ENCODE data around the gene METTL8. TPM values are rescaled to one million over a fixed set of nuclear protein-coding genes. Genes with fewer than 3 reads are reported as not detected.
"Not testable (repeated sequence)": the region's sequence is repeated elsewhere in the genome, so short reads cannot be mapped to it uniquely, and the experiment has no call there.

Gene METTL8
- total RNA-seq, 2 donors from 2014 or later = 7.6 to 16.3 TPM

GRCh38 chr2:171432969-171433762, 624 bp downstream of the METTL8 start:
- Histone ChIP-seq H3K4me1 (peaks cover 0 to 10% of the 10 kb centered on the region in 2 donors), H3K27ac (peak overlapping the region; percentile 95 to 96), H3K9me3 (no peaks in the 10 kb centered on the region), H3K4me3 (peak overlapping the region; percentile 68 to 79), H3K27me3 (no peaks in the 10 kb centered on the region), H3K36me3 (peaks cover 4% of the 10 kb centered on the region)
- TF ChIP-seq, protein P1, sequence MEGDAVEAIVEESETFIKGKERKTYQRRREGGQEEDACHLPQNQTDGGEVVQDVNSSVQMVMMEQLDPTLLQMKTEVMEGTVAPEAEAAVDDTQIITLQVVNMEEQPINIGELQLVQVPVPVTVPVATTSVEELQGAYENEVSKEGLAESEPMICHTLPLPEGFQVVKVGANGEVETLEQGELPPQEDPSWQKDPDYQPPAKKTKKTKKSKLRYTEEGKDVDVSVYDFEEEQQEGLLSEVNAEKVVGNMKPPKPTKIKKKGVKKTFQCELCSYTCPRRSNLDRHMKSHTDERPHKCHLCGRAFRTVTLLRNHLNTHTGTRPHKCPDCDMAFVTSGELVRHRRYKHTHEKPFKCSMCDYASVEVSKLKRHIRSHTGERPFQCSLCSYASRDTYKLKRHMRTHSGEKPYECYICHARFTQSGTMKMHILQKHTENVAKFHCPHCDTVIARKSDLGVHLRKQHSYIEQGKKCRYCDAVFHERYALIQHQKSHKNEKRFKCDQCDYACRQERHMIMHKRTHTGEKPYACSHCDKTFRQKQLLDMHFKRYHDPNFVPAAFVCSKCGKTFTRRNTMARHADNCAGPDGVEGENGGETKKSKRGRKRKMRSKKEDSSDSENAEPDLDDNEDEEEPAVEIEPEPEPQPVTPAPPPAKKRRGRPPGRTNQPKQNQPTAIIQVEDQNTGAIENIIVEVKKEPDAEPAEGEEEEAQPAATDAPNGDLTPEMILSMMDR (IDR thresholded peaks at IDR 0.05) = no peak
- no peak for DNase-seq (ENCODE audit: low spot score)

- no peak overlapping the region for H3K27ac ChIP-seq
- H3K27me3 ChIP-seq = no peaks in the 10 kb centered on the region
- no peak for DNase-seq (ENCODE audit: low spot score)
- no peak overlapping the region for H3K4me3 ChIP-seq
- no peaks in the 10 kb centered on the region for H3K9me3 ChIP-seq
- H3K36me3 ChIP-seq = no peaks in the 10 kb centered on the region
- TF ChIP-seq, protein P1 (IDR thresholded peaks at IDR 0.05) = no peak
- peaks cover 0 to 10% of the 10 kb centered on the region in 2 donors for H3K4me1 ChIP-seq
Observed at GRCh38 chr2:171432206-171432968, 1.4 kb downstream of the METTL8 start.

DNA sequence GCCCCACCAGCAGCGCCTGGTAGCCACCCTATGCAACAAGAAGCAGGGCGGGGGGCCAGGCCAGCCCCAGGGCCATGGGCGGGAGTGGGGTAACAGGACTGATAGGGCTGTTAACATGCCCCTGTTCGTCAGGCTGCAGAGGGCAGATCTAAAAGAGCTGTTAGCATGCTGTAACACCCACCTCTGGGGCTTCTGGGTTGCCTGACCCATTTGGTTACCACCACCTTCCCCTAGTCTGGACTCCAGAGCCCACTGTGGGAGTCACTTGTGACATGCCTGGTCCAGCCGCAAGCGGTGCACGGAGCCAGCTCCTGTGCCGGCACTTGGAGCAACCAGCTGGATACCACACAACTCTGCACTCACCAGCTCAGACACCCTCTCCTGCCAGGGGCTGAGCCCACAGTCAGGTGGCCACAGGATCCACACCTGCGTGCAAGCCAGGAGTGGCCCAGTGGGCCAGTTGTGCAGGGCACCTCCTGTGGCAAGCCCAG, 2.1 kb downstream of the METTL8 start:
- no peak for DNase-seq (ENCODE audit: low spot score)
- peaks cover 0 to 10% of the 10 kb centered on the region in 2 donors for H3K4me1 ChIP-seq
- H3K36me3 ChIP-seq = no peaks in the 10 kb centered on the region
- TF ChIP-seq, protein P1 (IDR thresholded peaks at IDR 0.05) = no peak
- no peak overlapping the region for H3K27ac ChIP-seq
- H3K27me3 ChIP-seq = no peaks in the 10 kb centered on the region
- H3K9me3 ChIP-seq = no peaks in the 10 kb centered on the region
- no peak overlapping the region for H3K4me3 ChIP-seq

DNA sequence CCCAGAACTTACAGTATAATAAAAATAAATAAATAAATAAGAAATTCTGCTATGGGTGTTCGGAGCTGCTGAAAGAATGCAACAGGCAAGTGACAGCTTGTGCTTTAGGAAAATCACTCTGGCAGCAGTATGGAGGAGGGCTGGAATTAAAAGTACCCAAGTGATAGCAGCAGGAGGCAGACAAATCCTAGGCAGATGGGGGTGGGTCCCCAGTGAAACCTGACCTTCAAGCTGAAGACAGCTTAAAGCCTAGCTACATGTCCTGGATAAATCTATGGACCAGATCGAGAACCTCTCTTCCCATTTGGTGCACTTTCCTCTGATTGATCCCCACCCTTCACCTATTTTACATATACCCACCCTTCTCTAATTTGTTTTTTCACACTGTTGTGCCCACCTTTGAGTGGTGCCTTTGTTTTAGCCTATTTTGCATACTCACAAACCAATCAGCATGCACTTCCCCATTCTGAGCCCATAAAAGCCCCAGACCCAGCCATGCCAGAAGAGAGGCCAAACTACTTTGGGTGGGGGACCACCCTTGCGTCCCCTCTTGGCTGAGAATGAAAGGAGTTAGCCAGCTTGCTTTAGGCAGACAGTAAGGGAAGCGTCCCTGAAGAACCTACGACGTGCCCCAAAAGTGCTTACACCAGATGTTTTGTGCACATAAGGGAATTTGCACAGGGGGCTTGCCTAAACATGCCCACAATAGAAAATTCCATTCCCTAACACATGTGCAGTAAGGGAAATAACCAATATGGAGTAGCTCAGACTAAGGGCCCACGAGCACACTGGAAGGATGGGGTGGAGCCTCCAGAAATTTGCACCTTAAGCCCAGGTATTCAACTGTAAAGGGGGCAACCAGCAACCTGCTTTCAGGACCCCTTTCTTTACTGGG, 3.0 kb downstream of the METTL8 start:
- no peaks in the 10 kb centered on the region for H3K27me3 ChIP-seq
- H3K36me3 ChIP-seq = no peaks in the 10 kb centered on the region
- TF ChIP-seq, protein P1 (IDR thresholded peaks at IDR 0.05) = no peak
- no peak overlapping the region for H3K4me3 ChIP-seq
- H3K4me1 ChIP-seq = peaks cover 0 to 10% of the 10 kb centered on the region in 2 donors
- H3K9me3 ChIP-seq = no peaks in the 10 kb centered on the region
- no peak overlapping the region for H3K27ac ChIP-seq
- no peak for DNase-seq (ENCODE audit: low spot score)

DNA sequence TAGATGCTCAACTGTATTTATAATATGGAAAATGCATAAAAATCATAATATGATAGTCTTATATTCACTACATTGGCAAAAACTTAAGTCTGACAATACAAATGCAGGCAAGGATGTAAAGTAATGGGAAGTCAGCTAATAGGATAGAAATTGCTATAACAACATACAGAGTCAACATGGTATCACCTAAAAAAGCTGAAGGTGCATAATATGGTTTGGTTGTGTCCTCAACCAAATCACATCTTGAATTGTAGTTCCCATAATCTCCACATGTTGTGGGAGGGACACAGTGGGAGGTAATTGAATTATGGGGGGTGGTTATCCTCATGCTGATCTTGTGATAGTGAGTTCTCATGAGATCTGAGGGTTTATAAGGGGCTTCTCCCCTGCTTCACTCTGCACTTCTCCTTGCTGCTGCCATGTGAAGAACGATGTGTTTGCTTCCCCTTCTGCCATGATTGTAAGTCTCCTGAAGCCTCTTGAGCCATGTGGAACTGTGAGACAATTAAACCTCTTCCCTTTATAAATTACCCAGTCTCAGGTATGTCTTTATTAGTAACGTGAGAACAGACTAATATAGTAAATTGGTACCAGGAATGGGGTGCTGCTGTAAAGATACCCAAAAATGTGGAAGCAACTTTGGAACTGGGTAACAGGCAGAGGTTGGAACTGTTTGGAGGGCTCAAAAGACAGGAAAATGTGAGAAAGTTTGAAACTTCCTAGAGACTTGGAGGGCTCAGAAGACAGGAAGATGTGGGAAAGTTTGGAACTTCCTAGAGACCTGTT, 10.9 kb downstream of the METTL8 start:
- not testable (repeated sequence) for H3K4me3 ChIP-seq; H3K27ac ChIP-seq; H3K36me3 ChIP-seq; H3K27me3 ChIP-seq; H3K4me1 ChIP-seq; H3K9me3 ChIP-seq; DNase-seq (ENCODE audit: low spot score)

Measured in right atrium auricular region (tissue), 2 donors.